Panc1 (cell line): Measurements from ENCODE around the gene GRPR. TPM values are rescaled to one million over a fixed set of nuclear protein-coding genes. Genes with fewer than 3 reads are reported as not detected.

Source experiments
- ATAC-seq: fragments of 200-7000 bp; cut with Tn5 transposase; 2 replicates; pipeline ENCODE4 v1.9.1; 2020; ENCODE audit warnings: mild to moderate bottlenecking, moderate library complexity
- BruUV-seq: library from RNA; stranded (reverse); fragments of 400-500 nt; replicated peaks from 2 replicates; lab custom pipeline; 2021; lab: Mats Ljungman, UMichigan
- CTCF ChIA-PET: fragments of 300-600 bp; sonication (Branson Sonifier 250); formaldehyde crosslinking; loops from one replicate; lab custom pipeline; 2022; ENCODE audit warnings: antibody characterized with exemption; lab: Charles Lee
- POLR2A ChIA-PET: fragments of 300-600 bp; sonication (Branson Sonifier 250); formaldehyde crosslinking; loops from one replicate; lab custom pipeline; 2022; ENCODE audit warnings: antibody characterized with exemption; lab: Charles Lee
- DNase-seq: peaks from one replicate; pipeline ENCODE4 v3.0.0-alpha.2; 2010; ENCODE audit warnings: low read depth, low spot score
- H3K27ac ChIP-seq: 2 replicates; pipeline ENCODE4 v1.5.1; 2011; ENCODE audit warnings: mild to moderate bottlenecking, low read length, inconsistent platforms
- H3K27me3 ChIP-seq: fragments of 200-500 bp; sonication (Bioruptor generic); 2 replicates; pipeline ENCODE4 v1.6.0; 2014; ENCODE audit warnings: low read length, inconsistent platforms; ENCODE audit not compliant: control insufficient read depth, insufficient read depth
- H3K36me3 ChIP-seq: fragments of 200-500 bp; sonication (Bioruptor generic); 2 replicates; pipeline ENCODE4 v1.5.1; 2014; ENCODE audit warnings: inconsistent platforms, mild to moderate bottlenecking, low read length, moderate library complexity; ENCODE audit not compliant: control insufficient read depth, insufficient read depth
- H3K4me1 ChIP-seq: 2 replicates; pipeline ENCODE4 v1.5.1; 2011; ENCODE audit warnings: inconsistent platforms, mild to moderate bottlenecking, low read length, moderate library complexity; ENCODE audit not compliant: control insufficient read depth, insufficient read depth
- H3K4me3 ChIP-seq, 2 experiments: 2 replicates each; pipeline ENCODE4 v1.5.1; 2011 to 2012; ENCODE audit warnings: low read depth in 2 of 2, low read length in 2 of 2, mild to moderate bottlenecking in 2 of 2, inconsistent platforms in 1 of 2, moderate library complexity in 1 of 2
- H3K9me3 ChIP-seq: fragments of 200-500 bp; sonication (Bioruptor generic); 2 replicates; pipeline ENCODE4 v1.5.1; 2014; ENCODE audit warnings: low read depth, mild to moderate bottlenecking, inconsistent platforms, low read length, moderate library complexity; ENCODE audit not compliant: control insufficient read depth, insufficient read depth
- POLR2AphosphoS5 ChIP-seq: IDR thresholded peaks from 2 replicates; pipeline ENCODE4 v1.6.1; 2012; ENCODE audit warnings: mild to moderate bottlenecking, low read depth, low read length, moderate library complexity
- SIN3A ChIP-seq: IDR thresholded peaks from 2 replicates; pipeline ENCODE4 v1.6.1; 2012; ENCODE audit warnings: low read depth, mild to moderate bottlenecking, low read length, moderate library complexity, borderline replicate concordance; ENCODE audit not compliant: insufficient read depth
- TCF7L2 ChIP-seq: IDR thresholded peaks from 2 replicates; pipeline ENCODE4 v1.6.1; 2011; ENCODE audit warnings: mild to moderate bottlenecking, low read depth, low read length, inconsistent platforms
- in situ Hi-C: cut with HindIII; loops from 2 replicates; pipeline ENCODE4 v1.10.0; 2016; ENCODE audit warnings: low sequenced_read_pairs, low pct_unique_long_range_greater_than_20kb
- intact Hi-C: fragments of 100-400 bp; cut with micrococcal nuclease; formaldehyde crosslinking; loops from one replicate; pipeline ENCODE4 v1.10.0; 2022; ENCODE audit not compliant: unreplicated experiment
- total RNA-seq: library from RNA; stranded (reverse); gene quantifications from one replicate; pipeline ENCODE4 v1.2.1, GENCODE V29; 2021; ENCODE audit not compliant: unreplicated experiment
- TF ChIP-seq, protein P1 (sequence below), 2 experiments: IDR thresholded peaks; 2 replicates each; pipeline ENCODE4 v1.6.1; 2011 to 2012; ENCODE audit warnings: low read depth in 2 of 2, control low read depth in 1 of 2, low read length in 1 of 2, mild to moderate bottlenecking in 1 of 2, moderate library complexity in 1 of 2; ENCODE audit not compliant: insufficient read depth in 1 of 2
- TF ChIP-seq, protein P2 (sequence below): fragments of 450-650 bp; IDR thresholded peaks from 2 replicates; pipeline ENCODE4 v1.5.1; 2017; ENCODE audit warnings: mild to moderate bottlenecking

The GRPR gene
- total RNA-seq, 1 experiment from 2014 or later, result not detected

- H3K9me3 ChIP-seq, result no peaks in the 10 kb centered on the region
- H3K4me3 ChIP-seq, result no peak overlapping the region
- CTCF ChIA-PET, result no interaction called here
- in situ Hi-C loops (no loop called here), intact Hi-C loops (no loop called here)
- TF ChIP-seq, protein P1, sequence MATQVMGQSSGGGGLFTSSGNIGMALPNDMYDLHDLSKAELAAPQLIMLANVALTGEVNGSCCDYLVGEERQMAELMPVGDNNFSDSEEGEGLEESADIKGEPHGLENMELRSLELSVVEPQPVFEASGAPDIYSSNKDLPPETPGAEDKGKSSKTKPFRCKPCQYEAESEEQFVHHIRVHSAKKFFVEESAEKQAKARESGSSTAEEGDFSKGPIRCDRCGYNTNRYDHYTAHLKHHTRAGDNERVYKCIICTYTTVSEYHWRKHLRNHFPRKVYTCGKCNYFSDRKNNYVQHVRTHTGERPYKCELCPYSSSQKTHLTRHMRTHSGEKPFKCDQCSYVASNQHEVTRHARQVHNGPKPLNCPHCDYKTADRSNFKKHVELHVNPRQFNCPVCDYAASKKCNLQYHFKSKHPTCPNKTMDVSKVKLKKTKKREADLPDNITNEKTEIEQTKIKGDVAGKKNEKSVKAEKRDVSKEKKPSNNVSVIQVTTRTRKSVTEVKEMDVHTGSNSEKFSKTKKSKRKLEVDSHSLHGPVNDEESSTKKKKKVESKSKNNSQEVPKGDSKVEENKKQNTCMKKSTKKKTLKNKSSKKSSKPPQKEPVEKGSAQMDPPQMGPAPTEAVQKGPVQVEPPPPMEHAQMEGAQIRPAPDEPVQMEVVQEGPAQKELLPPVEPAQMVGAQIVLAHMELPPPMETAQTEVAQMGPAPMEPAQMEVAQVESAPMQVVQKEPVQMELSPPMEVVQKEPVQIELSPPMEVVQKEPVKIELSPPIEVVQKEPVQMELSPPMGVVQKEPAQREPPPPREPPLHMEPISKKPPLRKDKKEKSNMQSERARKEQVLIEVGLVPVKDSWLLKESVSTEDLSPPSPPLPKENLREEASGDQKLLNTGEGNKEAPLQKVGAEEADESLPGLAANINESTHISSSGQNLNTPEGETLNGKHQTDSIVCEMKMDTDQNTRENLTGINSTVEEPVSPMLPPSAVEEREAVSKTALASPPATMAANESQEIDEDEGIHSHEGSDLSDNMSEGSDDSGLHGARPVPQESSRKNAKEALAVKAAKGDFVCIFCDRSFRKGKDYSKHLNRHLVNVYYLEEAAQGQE (IDR thresholded peaks at IDR 0.05; ENCODE audit: insufficient read depth in 1 of 2, low read depth in 2 of 2, low read length in 1 of 2), result no peak
- TF ChIP-seq SIN3A, result no peak
- TF ChIP-seq, protein P2, sequence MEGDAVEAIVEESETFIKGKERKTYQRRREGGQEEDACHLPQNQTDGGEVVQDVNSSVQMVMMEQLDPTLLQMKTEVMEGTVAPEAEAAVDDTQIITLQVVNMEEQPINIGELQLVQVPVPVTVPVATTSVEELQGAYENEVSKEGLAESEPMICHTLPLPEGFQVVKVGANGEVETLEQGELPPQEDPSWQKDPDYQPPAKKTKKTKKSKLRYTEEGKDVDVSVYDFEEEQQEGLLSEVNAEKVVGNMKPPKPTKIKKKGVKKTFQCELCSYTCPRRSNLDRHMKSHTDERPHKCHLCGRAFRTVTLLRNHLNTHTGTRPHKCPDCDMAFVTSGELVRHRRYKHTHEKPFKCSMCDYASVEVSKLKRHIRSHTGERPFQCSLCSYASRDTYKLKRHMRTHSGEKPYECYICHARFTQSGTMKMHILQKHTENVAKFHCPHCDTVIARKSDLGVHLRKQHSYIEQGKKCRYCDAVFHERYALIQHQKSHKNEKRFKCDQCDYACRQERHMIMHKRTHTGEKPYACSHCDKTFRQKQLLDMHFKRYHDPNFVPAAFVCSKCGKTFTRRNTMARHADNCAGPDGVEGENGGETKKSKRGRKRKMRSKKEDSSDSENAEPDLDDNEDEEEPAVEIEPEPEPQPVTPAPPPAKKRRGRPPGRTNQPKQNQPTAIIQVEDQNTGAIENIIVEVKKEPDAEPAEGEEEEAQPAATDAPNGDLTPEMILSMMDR, result no peak
- no peak for TF ChIP-seq POLR2AphosphoS5
- no peak for TF ChIP-seq TCF7L2
- H3K27me3 ChIP-seq, result no peaks in the 10 kb centered on the region
- ATAC-seq (no peak), DNase-seq (no peak)
- H3K4me1 ChIP-seq, result no peaks in the 10 kb centered on the region
- H3K27ac ChIP-seq, result no peak overlapping the region
- no peaks in the 10 kb centered on the region for H3K36me3 ChIP-seq
- no TSS peak for BruUV-seq
- POLR2A ChIA-PET, result no interaction called here
Measured at GRCh38 chrX:16096141-16096540, 27.2 kb upstream of the GRPR start.

DNA sequence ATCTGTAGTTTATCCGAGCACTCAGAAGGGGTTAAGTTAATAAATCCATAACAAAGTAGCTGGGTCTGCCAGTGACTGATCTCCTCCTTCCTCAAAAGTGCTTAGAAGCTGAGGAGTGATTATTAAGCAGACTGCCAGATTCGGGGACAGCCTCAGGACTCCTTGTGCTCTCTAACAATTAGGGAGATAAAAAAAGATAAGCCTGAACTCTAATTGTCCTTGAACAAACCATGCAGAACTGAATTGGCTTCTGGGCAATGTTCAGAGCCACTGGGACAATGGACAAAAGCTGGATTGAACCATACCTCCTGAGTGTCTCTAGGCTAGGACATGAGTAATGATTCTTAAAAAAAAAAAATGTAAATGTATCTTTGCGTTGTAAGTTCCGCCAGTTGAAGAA, 22.7 kb upstream of the GRPR start:
- TF ChIP-seq POLR2AphosphoS5, result no peak
- no peak for TF ChIP-seq TCF7L2
- TF ChIP-seq, protein P2, result no peak
- no peak for TF ChIP-seq SIN3A
- TF ChIP-seq, protein P1 (IDR thresholded peaks at IDR 0.05; ENCODE audit: insufficient read depth in 1 of 2, low read depth in 2 of 2, low read length in 1 of 2), result no peak
- H3K9me3 ChIP-seq, result no peaks in the 10 kb centered on the region
- in situ Hi-C loops (no loop called here), intact Hi-C loops (no loop called here)
- CTCF ChIA-PET, result no interaction called here
- H3K4me3 ChIP-seq, result no peak overlapping the region
- POLR2A ChIA-PET, result no interaction called here
- DNase-seq, result no peak
- no peaks in the 10 kb centered on the region for H3K4me1 ChIP-seq
- no peaks in the 10 kb centered on the region for H3K27me3 ChIP-seq
- no TSS peak for BruUV-seq
- no peak overlapping the region for H3K27ac ChIP-seq
- no peaks in the 10 kb centered on the region for H3K36me3 ChIP-seq
- ATAC-seq, result no peak
